GM19193 (cell line): ENCODE data around the gene SPAG5.

Experiments used
- POLR2A ChIP-seq: IDR thresholded peaks from 4 replicates; pipeline ENCODE4 v1.6.1; 2011; ENCODE audit not compliant: insufficient read depth, insufficient read length; ENCODE audit errors: extremely low read depth

The SPAG5 gene

GRCh38 chr17:28616281-28616680, 17.5 kb upstream of the SPAG5 start:
- no peak for TF ChIP-seq POLR2A

DNA sequence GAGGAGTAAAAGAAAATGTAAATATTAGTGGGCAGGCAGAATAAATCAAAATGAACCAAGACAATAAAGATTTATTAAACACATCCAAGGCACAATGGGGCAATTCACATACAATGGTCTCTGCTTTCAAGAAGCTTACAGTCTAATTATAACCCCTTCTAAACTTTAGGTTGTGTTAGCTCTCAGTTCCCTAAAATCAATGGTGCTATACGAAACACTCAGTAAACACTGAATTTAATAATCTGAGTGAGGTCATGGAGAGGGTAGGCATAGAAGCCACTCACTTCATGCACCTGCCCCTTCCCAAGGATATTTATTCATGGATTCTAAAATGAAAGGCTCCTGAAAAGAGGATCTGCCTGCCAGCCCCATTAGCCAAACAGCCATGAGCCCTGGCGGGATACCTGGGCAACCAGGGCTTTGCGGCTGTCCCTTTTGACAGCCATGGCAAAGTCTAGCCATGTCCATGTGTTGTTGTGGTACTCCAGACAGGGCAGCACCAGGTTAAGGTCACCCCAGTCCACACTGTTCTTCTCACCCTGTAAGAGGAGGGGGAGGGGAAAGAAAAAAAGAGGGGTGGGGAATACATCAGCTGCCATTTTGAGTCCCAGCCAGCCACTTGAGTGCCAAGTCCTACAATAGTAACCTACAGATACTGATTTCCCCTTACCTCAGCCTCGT, 16.6 kb upstream of the SPAG5 start:
- TF ChIP-seq POLR2A, result no peak

DNA sequence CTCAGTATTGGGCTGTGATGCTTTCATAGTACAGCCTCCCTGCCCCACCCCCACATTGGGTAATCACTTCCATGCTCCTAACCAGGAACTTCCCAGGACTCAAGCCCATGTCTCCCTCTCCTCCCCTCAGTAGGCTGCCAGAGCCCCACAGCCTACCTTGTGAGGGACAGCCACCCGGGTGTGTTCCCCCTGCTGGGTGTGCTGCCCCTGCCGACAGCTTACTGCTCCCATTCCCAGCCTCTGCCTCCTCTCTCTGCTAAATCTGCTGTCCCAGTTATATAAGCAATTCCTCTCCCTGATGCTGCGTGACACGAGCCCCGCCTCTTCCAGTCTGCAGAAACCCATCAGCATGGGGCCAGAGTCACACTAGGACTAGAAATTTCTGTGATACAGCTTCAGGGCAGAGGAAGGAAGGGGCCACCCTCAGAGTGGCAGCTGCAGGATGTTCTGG, 15.1 kb upstream of the SPAG5 start, which contains the start of gene RSKR:
RSKR (minus strand) TSS at position 255 of the 451 bp plus-strand sequence; CDS start at position 231, 24 bp downstream.
- no peak for TF ChIP-seq POLR2A

GRCh38 chr17:28612936-28613872, 14.4 kb upstream of the SPAG5 start:
- TF ChIP-seq POLR2A, result no peak

DNA sequence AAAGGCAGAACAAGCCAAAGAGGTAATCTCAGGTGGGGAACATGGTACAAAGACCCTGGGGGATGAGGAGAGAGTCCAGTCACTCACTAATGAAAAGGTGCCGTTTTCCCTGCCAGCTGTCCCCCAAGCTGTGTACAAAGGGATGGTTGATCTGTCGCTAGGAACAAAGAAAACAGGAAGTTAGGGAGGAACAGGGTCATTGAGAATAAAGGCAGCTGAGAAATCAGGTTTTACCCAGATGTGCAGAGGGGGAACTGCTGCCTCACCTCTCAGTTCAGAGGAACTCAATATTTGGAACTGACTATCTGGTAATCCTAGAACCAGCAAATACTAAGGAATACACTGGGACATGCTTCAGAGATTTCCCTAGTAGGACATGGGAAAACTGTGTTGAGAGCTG, 13.7 kb upstream of the SPAG5 start:
- no peak for TF ChIP-seq POLR2A

- TF ChIP-seq POLR2A, result no peak
Measured at GRCh38 chr17:28610376-28610775, 11.6 kb upstream of the SPAG5 start.

- no peak for TF ChIP-seq POLR2A
Measured at GRCh38 chr17:28599311-28600184, 723 bp upstream of the SPAG5 start.

DNA sequence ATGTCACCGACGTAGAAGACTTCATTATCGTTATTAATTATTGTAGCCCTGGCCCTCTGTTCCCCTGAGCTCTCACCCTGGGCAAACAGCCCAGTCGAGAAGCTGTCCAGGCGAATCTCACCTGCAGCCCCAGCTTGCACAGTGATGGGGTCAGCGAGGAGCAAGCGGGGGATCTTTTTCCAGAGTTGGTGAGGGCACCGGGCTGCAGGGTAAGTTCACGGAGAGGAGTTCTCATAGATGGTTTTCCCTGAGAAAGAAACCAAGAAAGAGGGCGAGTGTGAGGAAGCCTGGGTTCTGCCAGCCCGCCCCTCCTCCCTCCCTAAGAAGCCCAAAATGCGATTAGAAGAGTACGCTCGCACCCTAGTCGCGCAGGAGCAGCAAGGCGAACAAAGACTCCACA, 436 bp downstream of the SPAG5 start:
- TF ChIP-seq POLR2A, result no peak

GRCh38 chr17:28597606-28598383, 1.0 kb downstream of the SPAG5 start:
- no peak for TF ChIP-seq POLR2A

- TF ChIP-seq POLR2A, result no peak
Measured at GRCh38 chr17:28592260-28592659, 6.6 kb downstream of the SPAG5 start.

GRCh38 chr17:28585851-28586250, 13.0 kb downstream of the SPAG5 start:
- no peak for TF ChIP-seq POLR2A

DNA sequence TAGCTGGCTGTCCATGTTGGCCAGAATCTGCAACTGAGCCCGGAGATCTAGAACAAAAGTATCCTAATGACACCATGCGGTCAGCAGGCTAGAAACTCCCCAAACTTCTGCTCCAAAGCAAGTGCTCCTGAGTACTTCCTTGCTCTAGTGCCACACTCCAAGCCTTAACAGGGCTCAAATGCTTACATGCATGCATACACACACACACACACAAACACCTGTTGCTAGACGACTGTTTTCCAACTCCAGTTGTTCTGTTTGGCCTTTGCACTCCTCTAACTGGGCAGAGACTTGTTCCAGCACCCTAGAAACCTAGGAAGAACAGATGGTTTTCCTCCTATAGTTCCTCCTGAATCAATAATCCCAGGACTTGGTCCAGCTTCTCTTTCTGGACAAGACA, 14.4 kb downstream of the SPAG5 start:
- TF ChIP-seq POLR2A, result no peak

- TF ChIP-seq POLR2A, result no peak
Measured at GRCh38 chr17:28582513-28582912, 16.3 kb downstream of the SPAG5 start.

GRCh38 chr17:28580959-28581358, 17.9 kb downstream of the SPAG5 start:
- no peak for TF ChIP-seq POLR2A
